Measurements from ENCODE around the gene SYK.

- TF ChIP-seq CREM (IDR thresholded peaks at IDR 0.05) (no peak), CREM (CRISPR knock-in tag; IDR thresholded peaks at IDR 0.05) (no peak), ZNF563 (CRISPR knock-in tag; IDR thresholded peaks at IDR 0.05) (no peak), CTCF (CRISPR knock-in tag; IDR thresholded peaks at IDR 0.05) (no peak), ZNF335 (CRISPR knock-in tag; IDR thresholded peaks at IDR 0.05) (no peak), USF2 (IDR thresholded peaks at IDR 0.05; ENCODE audit: low read depth, low read length) (no peak), USF2 (CRISPR knock-in tag; IDR thresholded peaks at IDR 0.05; ENCODE audit: borderline replicate concordance) (no peak), TARDBP (CRISPR knock-in tag; IDR thresholded peaks at IDR 0.05) (no peak)
These were observed 106.2 kb downstream of the SYK start for GRCh38 chr9:90907790-90908189.
